ENCODE data around the gene NRCAM. TPM values are rescaled to one million over a fixed set of nuclear protein-coding genes. Genes with fewer than 3 reads are reported as not detected.

NRCAM gene
- total and polyA plus RNA-seq, 4 donors = 0.17 to 3.2 (median 0.64) TPM

- Histone ChIP-seq H3K4me1 (ENCODE audit: control insufficient read depth in 4 of 4, insufficient read depth in 4 of 4, low read length in 3 of 4) (peaks cover 0 to 3% (median 1%) of the 10 kb centered on the region in 4 donors), H3K9me3 (ENCODE audit: control insufficient read depth in 4 of 4, low read length in 3 of 4) (no peaks in the 10 kb centered on the region), H3K27ac (ENCODE audit: low read depth in 1 of 2, low read length in 2 of 2) (no peak overlapping the region), H3K27me3 (ENCODE audit: control insufficient read depth in 4 of 4, insufficient read depth in 4 of 4, low read length in 3 of 4) (peaks cover 0 to 3% (median 0%) of the 10 kb centered on the region in 4 donors), H3K4me3 (ENCODE audit: low read depth in 1 of 3, low read length in 3 of 3) (no peak overlapping the region), H3K36me3 (ENCODE audit: control insufficient read depth in 4 of 4, insufficient read depth in 3 of 4, low read depth in 1 of 4, low read length in 3 of 4) (no peaks in the 10 kb centered on the region), H3K9ac (ENCODE audit: low read depth in 1 of 2, low read length in 2 of 2) (no peak overlapping the region)
- 79% methylated on average over 1 of the region's 1 CpG for WGBS
- TF ChIP-seq JUND (IDR thresholded peaks at IDR 0.05) (no peak), ZBTB33 (IDR thresholded peaks at IDR 0.05) (no peak), ATF3 (IDR thresholded peaks at IDR 0.05) (no peak), CTCF (IDR thresholded peaks at IDR 0.05; ENCODE audit: low read depth, low read length, missing input control) (no peak)
- no peak for DNase-seq (ENCODE audit: low spot score)
Observed at GRCh38 chr7:108291152-108291508, 165.1 kb downstream of the NRCAM start.

GRCh38 chr7:108290459-108291151, 165.6 kb downstream of the NRCAM start:
- no peak overlapping the region for H3K9ac ChIP-seq (ENCODE audit: low read depth in 1 of 2, low read length in 2 of 2)
- H3K27ac ChIP-seq (ENCODE audit: low read depth in 1 of 2, low read length in 2 of 2) = no peak overlapping the region
- 45% methylated on average over 7 of the region's 7 CpGs for WGBS
- TF ChIP-seq EGR1 (IDR thresholded peaks at IDR 0.05; ENCODE audit: low read depth in 2 of 2) (no peak), REST (IDR thresholded peaks at IDR 0.05) (no peak), HNF4A (conservative IDR thresholded peaks at IDR 0.05) (no peak), NR2F2 (IDR thresholded peaks at IDR 0.05) (no peak), GABPA (IDR thresholded peaks at IDR 0.05 in 1 of 2, conservative IDR thresholded peaks at IDR 0.05 in 1 of 2) (no peak), TAF1 (conservative IDR thresholded peaks at IDR 0.05) (no peak), RXRA (IDR thresholded peaks at IDR 0.05) (no peak), ATF3 (IDR thresholded peaks at IDR 0.05) (no peak), YY1 (IDR thresholded peaks at IDR 0.05) (no peak), HNF4G (IDR thresholded peaks at IDR 0.05) (no peak), JUND (IDR thresholded peaks at IDR 0.05) (no peak), MAX (IDR thresholded peaks at IDR 0.05) (no peak), FOXA1 (IDR thresholded peaks at IDR 0.05) (no peak), SP1 (IDR thresholded peaks at IDR 0.05) (no peak)
- H3K9me3 ChIP-seq (ENCODE audit: control insufficient read depth in 4 of 4, low read length in 3 of 4) = no peaks in the 10 kb centered on the region
- peaks cover 0 to 3% (median 1%) of the 10 kb centered on the region in 4 donors for H3K4me1 ChIP-seq (ENCODE audit: control insufficient read depth in 4 of 4, insufficient read depth in 4 of 4, low read length in 3 of 4)
- H3K36me3 ChIP-seq (ENCODE audit: control insufficient read depth in 4 of 4, insufficient read depth in 3 of 4, low read depth in 1 of 4, low read length in 3 of 4) = no peaks in the 10 kb centered on the region
- peaks cover 0 to 3% (median 0%) of the 10 kb centered on the region in 4 donors for H3K27me3 ChIP-seq (ENCODE audit: control insufficient read depth in 4 of 4, insufficient read depth in 4 of 4, low read length in 3 of 4)
- DNase-seq (ENCODE audit: low spot score) = no peak
- H3K4me3 ChIP-seq (ENCODE audit: low read depth in 1 of 3, low read length in 3 of 3) = no peak overlapping the region

Measured in liver (tissue), 9 donors.